HL-60/S4 treated with retinoic acid at 250 ng/mL for 4 days and 3 days (cell line): ENCODE results near the gene RASSF3.
"Not testable (repeated sequence)": the region's sequence is repeated elsewhere in the genome, so short reads cannot be mapped to it uniquely, and the experiment has no call there.

ENCODE experiments used
- in situ Hi-C: fragments of 300-500 bp; cut with MboI; formaldehyde crosslinking; loops from 2 replicates; pipeline ENCODE4 v1.7.0; 2022; ENCODE audit warnings: low sequenced_read_pairs

Gene RASSF3

DNA sequence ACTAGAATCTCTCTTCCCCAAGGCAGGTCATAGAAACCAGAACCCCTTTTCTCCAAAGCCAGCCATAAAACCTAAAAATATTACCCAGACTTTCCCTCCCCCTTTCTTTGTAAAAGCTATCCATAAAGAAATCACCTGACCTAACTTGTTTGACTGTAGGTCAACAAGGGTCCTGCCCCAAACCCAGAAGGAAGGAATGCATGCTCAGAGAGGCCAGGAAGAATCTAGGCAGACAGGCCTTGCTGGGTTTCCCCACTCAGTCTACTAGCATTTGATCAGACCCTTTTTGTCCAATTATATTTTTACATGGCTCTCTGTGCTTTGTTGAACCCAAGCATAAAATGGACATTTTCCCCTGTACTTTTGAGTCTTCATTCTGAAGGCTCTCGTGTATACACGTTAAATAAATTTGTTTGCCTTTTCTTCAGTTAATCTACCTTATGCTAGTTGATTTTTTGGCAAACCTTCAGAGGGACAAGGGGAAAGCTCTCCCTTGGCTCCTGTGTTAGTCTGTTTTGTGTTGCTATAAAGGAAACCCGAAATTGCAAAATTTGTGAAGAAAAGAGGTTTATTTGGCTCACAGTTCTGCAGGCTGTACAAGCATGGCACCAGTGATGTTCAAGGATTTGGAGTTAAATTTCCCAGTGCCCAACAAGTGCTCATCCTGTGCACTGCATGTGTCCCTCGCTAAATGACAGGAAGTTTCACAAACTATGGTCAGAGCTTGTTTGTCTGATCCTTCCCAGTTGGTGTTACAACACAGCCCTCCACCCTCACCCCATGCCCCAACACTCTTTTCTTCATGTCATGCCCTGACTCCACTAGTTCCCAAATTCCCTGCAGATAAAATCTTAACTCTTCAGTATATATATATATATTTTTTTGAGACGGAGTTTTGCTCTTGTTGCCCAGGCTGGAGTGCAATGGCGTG is 14.2 kb upstream of the RASSF3 start:
- in situ Hi-C loops: no loop called here

- in situ Hi-C loops: no loop called here
These were observed 11.5 kb upstream of the RASSF3 start for GRCh38 chr12:64598831-64599230.

DNA sequence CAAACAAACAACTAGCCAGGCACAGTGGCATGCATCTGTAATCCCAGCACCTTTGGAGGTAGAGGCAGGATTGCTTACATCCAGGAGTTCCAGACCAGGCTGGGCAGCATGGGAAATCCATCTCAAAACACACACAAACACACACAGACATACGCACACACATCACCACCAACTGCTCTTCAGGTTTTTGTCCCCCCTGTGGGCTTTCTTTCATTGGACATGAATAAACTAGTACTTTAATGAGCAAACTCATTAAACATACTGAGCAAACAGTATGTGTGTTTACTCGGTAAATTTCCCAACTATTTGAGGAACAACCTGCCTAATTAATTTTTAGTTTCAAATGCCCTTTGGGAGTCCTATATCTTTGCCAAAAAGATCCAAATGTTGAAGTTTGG is 10.1 kb upstream of the RASSF3 start:
- in situ Hi-C loops: no loop called here

DNA sequence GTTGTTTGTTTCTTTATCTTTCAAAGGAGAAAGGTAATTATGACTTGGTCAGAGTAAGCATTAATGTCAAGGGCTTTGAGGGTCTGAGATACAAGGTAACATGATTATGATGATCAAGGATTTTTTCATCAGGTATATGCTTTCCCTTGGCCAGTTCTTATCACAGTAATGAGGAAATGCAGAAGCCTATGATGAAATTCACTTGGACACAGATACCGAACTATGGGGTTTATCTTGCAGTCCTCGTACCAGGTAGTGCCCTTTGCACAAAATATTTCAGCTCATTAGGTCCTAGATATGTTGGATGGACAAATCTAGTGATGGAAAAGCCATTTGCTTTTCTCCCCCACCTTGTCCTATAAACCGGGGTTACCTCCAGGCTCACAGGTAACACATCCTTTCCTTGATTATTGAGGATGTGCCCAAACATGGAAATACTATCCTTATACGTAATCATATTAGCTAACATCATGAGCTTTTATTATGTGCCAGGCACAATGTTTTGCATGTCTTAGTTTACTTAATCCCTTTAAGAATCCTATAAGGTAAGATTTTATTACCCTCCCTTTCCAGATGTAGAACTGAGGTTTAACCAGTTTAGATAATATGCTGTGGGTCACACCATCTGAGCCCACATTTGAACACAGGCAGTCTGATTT is 7.0 kb upstream of the RASSF3 start:
- in situ Hi-C loops: no loop called here

- in situ Hi-C loops: no loop called here
These were observed 1.3 kb upstream of the RASSF3 start for GRCh38 chr12:64608901-64609535.

DNA sequence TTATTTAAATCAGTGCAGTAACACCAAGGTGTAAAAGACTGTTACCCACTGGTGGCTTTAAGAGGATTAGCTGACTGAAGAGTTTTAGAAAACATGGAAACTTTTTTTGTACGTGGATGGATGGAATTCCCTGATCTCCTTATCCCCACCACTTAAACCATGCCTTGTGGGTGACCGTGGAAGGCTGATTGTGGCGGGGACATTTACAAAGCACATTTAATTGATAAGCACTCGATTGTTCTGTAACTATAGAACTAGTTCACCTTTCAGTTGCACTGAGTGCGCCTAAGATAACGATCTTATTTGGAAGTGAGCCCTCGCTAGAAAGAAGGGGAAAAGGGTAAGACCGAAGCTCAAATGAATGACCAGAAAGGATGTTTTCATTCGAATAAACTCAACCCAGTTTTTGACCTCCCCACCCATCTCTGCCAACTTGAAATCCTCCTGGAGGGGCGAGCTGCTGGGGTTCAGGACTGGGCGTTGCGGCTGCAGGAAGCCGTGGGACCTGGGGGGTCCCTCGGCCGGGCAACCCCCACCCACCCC is 688 bp upstream of the RASSF3 start:
- in situ Hi-C loops: no loop called here

DNA sequence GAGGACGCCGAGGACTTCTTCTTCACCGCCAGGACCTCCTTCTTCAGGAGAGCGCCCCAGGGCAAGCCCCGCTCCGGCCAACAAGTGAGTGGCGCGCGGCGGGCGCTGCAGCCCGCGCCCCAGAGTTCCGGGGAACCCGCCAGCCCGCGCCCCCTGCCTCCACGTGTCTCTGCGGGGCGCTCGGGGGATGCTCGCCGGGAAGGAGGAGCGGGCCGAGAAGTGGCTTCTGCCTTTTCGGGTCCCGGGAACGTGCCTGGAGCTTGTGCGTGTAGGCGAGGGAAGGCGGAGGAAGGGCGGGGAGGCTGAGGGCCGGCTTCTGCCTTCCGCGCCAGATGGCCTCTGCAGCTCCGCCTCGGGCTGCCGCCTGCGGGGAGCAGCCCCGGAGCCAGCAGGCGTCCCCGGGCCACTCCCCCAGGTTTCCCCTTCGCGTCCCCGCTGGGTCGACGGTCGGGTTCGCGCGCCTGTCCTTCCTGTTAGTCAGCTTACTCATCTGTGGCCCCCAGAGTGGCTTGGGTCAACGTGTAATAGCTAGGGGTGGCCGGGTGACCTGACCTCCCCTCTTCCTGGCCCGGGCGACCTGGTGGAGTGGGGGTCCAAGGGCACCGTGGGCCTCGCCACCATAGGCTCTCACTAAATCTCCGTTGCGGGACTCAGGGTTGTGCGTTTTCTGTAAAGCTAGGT is 505 bp downstream of the RASSF3 start:
- in situ Hi-C loops: no loop called here

DNA sequence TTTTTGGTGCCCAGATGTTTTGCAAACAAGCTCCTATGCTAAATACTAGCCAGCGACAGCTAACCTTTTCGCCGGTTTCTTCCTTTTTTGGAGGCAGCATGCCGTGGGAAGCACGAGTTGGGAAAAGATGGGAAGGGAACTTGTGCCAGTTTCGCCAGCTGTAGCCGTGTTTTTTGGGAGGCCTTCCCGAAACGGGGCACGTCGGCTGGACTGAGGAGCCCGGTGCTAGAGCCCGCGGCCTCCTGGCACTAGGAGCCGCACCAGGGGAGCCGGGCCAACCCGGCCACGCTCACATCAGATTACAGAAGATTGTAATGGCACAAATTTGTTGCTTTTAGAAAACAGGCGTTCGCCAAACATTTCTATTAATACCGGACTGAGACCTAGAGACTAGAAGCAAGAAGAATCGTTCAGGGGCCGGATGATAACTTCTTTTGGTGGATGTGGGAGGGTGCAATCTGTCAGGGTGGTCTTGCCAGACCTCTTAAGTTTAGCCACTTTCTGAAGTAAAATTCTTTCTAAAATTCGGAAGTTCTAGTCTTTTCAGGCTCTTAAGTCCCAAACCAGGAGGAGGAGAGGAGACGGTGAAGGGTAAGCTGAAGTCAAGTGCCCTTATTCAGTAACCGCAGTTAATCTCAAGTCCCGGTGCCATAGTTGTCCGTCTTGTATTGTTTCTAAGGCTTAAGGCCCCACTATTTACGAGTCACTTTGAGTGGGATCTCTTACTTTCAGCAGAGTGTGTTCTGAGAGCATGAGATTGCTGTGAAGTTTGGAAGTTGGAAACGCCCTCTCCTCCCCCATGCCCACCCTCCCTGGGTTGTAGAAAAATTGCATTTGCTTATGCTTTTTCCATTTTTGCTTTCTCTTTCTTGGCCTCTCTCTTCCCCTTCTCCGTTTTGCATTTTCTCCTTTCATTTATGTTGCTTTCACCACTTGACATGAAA is 1.3 kb downstream of the RASSF3 start:
- in situ Hi-C loops: no loop called here

DNA sequence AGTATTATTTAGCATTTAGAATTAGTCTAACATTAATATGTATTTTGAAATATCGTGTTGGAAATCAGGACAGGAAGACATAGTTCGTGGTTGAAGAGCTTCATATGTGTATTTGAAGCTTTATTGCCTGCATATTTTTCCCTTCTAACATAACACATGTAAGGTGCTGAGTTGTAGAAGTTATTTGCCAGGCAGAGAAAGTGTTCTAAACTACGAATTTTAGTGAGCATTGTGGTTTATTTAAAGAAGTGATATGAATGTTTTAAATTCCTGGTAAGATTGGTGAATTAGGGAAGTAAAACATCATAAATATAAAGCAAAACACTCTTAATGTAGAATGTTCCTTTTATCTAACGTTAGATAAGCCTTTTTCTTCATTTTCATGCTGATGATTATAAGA is 2.5 kb downstream of the RASSF3 start:
- in situ Hi-C loops: no loop called here

DNA sequence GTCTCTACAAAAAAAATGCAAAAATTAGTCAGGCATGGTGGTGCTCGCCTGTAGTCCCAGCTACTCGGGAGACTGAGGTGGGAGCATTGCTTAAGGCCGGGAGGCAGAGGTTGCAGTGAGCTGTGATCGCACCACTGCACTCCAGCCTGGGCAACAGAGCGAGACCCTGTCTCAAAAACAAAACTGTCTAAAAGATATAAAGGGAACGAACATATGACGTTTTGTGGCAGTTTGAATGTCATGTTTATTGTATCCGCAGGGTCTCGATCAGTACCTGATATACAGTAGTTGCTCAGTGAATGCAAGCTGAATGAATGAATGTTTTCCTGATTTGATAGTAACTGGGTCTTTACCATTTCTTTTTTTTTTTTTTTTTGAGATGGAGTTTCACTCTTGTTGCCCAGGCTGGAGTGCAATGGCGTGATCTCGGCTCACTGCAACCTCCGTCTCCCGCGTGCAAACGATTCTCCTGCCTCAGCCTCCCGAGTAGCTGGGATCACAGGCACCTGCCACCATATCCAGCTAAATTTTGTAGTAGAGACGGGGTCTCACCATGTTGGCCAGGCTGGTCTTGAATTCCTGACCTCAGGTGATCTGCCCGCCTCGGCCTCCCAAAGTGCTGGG is 3.6 kb downstream of the RASSF3 start:
- in situ Hi-C loops: not testable (repeated sequence)

DNA sequence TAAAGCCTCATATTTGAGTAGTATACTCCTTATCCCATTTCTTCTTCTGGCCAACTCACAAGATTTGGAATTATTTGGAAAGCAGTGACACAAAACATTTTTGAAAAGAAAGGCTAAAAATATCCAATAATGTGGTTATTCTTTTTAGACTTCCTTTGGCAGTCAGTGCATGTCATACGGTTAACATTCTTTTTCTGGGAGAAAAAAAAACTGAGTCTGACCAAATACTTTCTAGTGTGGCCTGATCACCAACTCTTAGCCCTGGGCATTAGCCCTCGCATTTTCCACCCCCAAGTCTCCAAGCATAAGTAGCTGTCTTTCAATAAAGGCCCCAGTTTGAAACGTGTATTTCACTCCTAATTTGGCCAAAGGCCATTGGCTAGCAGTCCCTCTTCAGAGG is 5.9 kb downstream of the RASSF3 start:
- in situ Hi-C loops: no loop called here

DNA sequence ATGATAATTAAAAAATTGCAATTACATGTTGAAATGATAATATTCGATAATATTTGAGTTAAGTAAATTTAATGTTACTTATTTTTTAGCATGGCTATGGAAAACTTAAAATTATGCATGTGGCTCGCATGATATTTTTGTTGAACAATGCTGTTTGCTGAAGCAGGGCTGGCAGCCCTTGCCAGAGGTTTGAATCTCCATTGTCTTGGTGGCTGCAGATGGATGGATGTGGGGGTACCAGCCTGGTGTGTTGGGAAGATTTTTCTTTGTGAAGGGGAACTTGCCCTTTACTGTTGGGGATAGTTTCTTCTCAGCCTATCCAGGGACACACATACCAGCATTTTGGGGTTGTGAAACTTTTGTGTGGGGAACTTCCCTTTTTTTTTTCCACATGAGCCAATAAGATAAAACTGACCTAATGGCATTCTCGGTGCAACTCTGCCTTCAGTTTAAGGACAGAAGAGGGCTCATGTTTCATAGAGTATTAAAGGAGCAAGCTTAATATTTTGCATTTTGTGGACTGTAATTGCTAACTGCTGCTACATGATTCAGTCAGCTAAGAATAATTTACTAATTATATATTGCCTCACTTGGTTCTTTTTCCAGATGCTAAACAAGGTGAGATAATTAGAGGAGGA is 8.8 kb downstream of the RASSF3 start:
- in situ Hi-C loops: no loop called here

GRCh38 chr12:64621257-64621942 is 11.1 kb downstream of the RASSF3 start:
- in situ Hi-C loops: no loop called here

GRCh38 chr12:64624035-64624434 is 13.7 kb downstream of the RASSF3 start:
- in situ Hi-C loops: no loop called here

DNA sequence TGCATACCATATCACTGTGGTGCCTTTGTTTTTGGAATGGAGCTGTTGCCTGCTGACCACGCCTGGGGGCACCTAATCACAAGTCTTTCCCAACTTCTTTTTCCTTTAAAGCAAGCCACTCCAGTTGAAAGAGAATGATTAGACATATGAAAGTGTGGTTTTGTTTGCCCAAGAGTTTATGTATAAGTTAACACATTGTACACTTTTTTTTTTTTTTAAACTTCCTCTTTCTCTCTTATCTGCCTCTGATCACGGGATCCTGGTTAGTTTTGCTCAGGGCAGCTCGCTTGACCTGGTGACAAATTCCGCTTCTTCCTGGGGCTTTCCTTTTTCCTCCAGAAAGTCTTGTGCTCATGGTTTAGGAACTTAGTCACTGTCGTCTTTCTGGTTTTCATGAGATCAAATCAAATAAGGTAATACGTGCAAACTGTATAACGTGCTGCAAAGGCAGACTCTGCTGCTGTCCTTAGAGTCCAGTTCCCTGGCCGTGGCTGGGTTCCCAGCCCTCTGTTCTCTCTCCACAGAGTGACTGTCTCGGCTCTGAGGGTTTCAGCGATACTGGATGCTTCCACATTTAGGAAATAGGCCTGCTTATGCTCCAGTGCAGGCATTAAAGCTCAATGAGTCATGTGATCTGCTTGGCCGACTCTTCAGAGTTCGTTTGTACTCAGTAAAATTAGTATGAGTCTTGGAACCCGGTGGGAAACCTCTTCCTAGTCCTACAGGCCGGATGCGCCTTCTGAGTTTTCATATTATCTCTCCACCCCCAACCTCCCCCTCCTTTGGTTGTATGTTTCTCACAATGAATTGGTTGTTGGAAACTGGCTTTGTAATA is 15.2 kb downstream of the RASSF3 start:
- in situ Hi-C loops: no loop called here

- in situ Hi-C loops: not testable (repeated sequence)
These were observed 16.3 kb downstream of the RASSF3 start for GRCh38 chr12:64626588-64626987.

- in situ Hi-C loops: no loop called here
These were observed 17.5 kb downstream of the RASSF3 start for GRCh38 chr12:64627771-64628170.
